ENCODE results near the gene ATP6V0C. TPM values are rescaled to one million over a fixed set of nuclear protein-coding genes. Genes with fewer than 3 reads are reported as not detected.

ATP6V0C gene
- total and polyA plus RNA-seq, 2 of the 13 experiments (the other 11 are each of a cell fraction or from before 2014, with no cell fraction given): 10.4 to 20.1 TPM

GRCh38 chr16:2490190-2491105 lies 23.3 kb upstream of the ATP6V0C start (continued):
- no peak for TF ChIP-seq TAF15 (IDR thresholded peaks at IDR 0.05; ENCODE audit: low read depth, low read length, poor library complexity, severe bottlenecking)
- no peak for TF ChIP-seq ZNF382 (CRISPR knock-in tag; IDR thresholded peaks at IDR 0.05; ENCODE audit: borderline replicate concordance)
- no peak for TF ChIP-seq DDIT3 (CRISPR knock-in tag; IDR thresholded peaks at IDR 0.05)

- no peak for ATAC-seq
- H4K20me1 ChIP-seq (ENCODE audit: insufficient read depth, low read length): peaks cover 9% of the 10 kb centered on the region; the same call in 1 of the 2 replicates
- H2AFZ ChIP-seq (ENCODE audit: low read length): no peak overlapping the region
- peaks cover 9 to 14% of the 10 kb centered on the region in 2 experiments; a peak in 4 of 5 replicates for H3K36me3 ChIP-seq (replicated peaks in 1 of 2; ENCODE audit: control insufficient read depth in 1 of 2, insufficient read depth in 2 of 2, low read length in 2 of 2)
- DNase-seq (ENCODE audit: low spot score): no peak
- H3K4me1 ChIP-seq (ENCODE audit: insufficient read depth, low read length): peaks cover 27% of the 10 kb centered on the region
- no peaks in the 10 kb centered on the region for H3K27me3 ChIP-seq (ENCODE audit: control insufficient read depth in 1 of 2, insufficient read depth in 2 of 2, low read length in 2 of 2)
- FAIRE-seq: no peak
- H3K27ac ChIP-seq (ENCODE audit: extremely low read length, insufficient read depth, low read length): no peak overlapping the region
- in situ Hi-C loops (cut with HindIII; ENCODE audit: extremely low pct_ligation_motif_present, low pct_unique_long_range_greater_than_20kb) (no loop called here), intact Hi-C loops (cut with micrococcal nuclease; ENCODE audit: unreplicated experiment) (no loop called here)
- H3K9ac ChIP-seq (ENCODE audit: insufficient read depth, low read depth, low read length): no peak overlapping the region
- peaks cover 9% of the 10 kb centered on the region for H3K79me2 ChIP-seq (ENCODE audit: insufficient read depth, low read length)
- no TSS peak for BruUV-seq (replicated peaks)
- WGBS (ENCODE audit: low lambda C conversion rate): 91% methylated on average over 13 of the region's 13 CpGs
- ChIA-PET CTCF (ENCODE audit: low intra/inter-chr PET ratio, low total read pairs) (no interaction called here), POLR2A (no interaction called here)
- no peaks in the 10 kb centered on the region for H3K9me3 ChIP-seq (ENCODE audit: low read length)
- no peak overlapping the region for H3K4me2 ChIP-seq (ENCODE audit: low read depth, low read length)
- no peak overlapping the region for H3K4me3 ChIP-seq (replicated peaks in 1 of 3; ENCODE audit: insufficient read depth in 1 of 3, low read depth in 2 of 3, low read length in 3 of 3)
- no peak for TF ChIP-seq GZF1 (CRISPR knock-in tag; IDR thresholded peaks at IDR 0.05)
- TF ChIP-seq ZNF512B (CRISPR knock-in tag; IDR thresholded peaks at IDR 0.05; ENCODE audit: borderline replicate concordance): no peak
- no peak for TF ChIP-seq ZBTB46 (CRISPR knock-in tag; IDR thresholded peaks at IDR 0.05; ENCODE audit: borderline replicate concordance)
- no peak for TF ChIP-seq SIX1 (CRISPR knock-in tag; IDR thresholded peaks at IDR 0.05; ENCODE audit: borderline replicate concordance)
- no peak for TF ChIP-seq POGK (CRISPR knock-in tag; conservative IDR thresholded peaks at IDR 0.05)
- no peak for TF ChIP-seq ZNF256 (CRISPR knock-in tag; conservative IDR thresholded peaks at IDR 0.05)
- no peak for TF ChIP-seq TGIF2 (CRISPR knock-in tag; IDR thresholded peaks at IDR 0.05)
- TF ChIP-seq RAD51 (IDR thresholded peaks at IDR 0.05; ENCODE audit: borderline replicate concordance): no peak
- TF ChIP-seq SNRNP70 (IDR thresholded peaks at IDR 0.05; ENCODE audit: low read depth, low read length): no peak
- TF ChIP-seq ZNF737 (CRISPR knock-in tag; IDR thresholded peaks at IDR 0.05; ENCODE audit: borderline replicate concordance): no peak
- TF ChIP-seq TCF12 (IDR thresholded peaks at IDR 0.05): no peak
- no peak for TF ChIP-seq TCF12 (CRISPR knock-in tag; IDR thresholded peaks at IDR 0.05)
- TF ChIP-seq ZNF136 (CRISPR knock-in tag; IDR thresholded peaks at IDR 0.05; ENCODE audit: low read depth): no peak
Measured at GRCh38 chr16:2492292-2492691, 21.5 kb upstream of the ATP6V0C start.
